GM12873 (cell line): ENCODE results near the gene GRK5.

ENCODE experiments used
- TF ChIP-seq, protein P1 (sequence below): IDR thresholded peaks from 2 replicates; pipeline ENCODE4 v1.5.1; 2012; ENCODE audit warnings: low read depth, mild to moderate bottlenecking, moderate library complexity, low read length, control low read depth; ENCODE audit not compliant: insufficient read depth; ENCODE audit errors: missing control alignments

Gene GRK5

GRCh38 chr10:119445935-119446317, 238.6 kb downstream of the GRK5 start:
- TF ChIP-seq, protein P1, sequence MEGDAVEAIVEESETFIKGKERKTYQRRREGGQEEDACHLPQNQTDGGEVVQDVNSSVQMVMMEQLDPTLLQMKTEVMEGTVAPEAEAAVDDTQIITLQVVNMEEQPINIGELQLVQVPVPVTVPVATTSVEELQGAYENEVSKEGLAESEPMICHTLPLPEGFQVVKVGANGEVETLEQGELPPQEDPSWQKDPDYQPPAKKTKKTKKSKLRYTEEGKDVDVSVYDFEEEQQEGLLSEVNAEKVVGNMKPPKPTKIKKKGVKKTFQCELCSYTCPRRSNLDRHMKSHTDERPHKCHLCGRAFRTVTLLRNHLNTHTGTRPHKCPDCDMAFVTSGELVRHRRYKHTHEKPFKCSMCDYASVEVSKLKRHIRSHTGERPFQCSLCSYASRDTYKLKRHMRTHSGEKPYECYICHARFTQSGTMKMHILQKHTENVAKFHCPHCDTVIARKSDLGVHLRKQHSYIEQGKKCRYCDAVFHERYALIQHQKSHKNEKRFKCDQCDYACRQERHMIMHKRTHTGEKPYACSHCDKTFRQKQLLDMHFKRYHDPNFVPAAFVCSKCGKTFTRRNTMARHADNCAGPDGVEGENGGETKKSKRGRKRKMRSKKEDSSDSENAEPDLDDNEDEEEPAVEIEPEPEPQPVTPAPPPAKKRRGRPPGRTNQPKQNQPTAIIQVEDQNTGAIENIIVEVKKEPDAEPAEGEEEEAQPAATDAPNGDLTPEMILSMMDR, result no peak

GRCh38 chr10:119446441-119447277, 239.3 kb downstream of the GRK5 start:
- TF ChIP-seq, protein P1, result no peak

GRCh38 chr10:119447421-119447820, 240.1 kb downstream of the GRK5 start:
- TF ChIP-seq, protein P1, result no peak

DNA sequence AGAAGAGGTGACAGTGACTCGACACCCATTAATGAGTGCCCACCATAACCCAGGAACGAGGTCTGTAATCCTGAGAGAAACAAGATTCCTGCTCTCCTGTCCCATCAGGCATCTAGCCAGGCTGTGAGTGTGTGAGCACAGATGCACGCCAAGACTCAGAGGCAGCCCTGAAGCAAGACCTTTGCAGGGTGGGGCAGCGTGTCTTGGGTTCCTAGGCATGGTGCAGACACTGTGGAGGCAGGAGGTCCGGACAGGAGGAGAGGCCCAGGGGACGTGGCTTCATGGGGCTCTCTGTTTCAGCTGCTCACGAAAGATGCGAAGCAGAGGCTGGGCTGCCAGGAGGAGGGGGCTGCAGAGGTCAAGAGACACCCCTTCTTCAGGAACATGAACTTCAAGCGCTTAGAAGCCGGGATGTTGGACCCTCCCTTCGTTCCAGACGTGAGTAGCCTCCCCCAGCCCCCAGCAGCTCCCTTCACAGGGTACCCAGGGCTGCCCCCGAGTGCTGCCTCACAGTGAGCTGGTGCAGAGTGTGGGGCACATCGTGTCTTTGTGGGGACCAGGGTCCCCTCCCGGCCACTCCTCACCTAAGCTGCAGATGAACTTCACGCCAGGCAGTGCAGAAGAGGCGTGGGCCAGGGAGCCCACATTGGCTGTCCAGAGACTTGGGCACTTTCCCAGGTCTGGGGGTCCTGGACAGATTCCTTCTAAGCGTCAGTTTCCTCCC, 240.6 kb downstream of the GRK5 start:
- TF ChIP-seq, protein P1, result no peak

GRCh38 chr10:119448628-119449584, 241.5 kb downstream of the GRK5 start:
- TF ChIP-seq, protein P1, result no peak

DNA sequence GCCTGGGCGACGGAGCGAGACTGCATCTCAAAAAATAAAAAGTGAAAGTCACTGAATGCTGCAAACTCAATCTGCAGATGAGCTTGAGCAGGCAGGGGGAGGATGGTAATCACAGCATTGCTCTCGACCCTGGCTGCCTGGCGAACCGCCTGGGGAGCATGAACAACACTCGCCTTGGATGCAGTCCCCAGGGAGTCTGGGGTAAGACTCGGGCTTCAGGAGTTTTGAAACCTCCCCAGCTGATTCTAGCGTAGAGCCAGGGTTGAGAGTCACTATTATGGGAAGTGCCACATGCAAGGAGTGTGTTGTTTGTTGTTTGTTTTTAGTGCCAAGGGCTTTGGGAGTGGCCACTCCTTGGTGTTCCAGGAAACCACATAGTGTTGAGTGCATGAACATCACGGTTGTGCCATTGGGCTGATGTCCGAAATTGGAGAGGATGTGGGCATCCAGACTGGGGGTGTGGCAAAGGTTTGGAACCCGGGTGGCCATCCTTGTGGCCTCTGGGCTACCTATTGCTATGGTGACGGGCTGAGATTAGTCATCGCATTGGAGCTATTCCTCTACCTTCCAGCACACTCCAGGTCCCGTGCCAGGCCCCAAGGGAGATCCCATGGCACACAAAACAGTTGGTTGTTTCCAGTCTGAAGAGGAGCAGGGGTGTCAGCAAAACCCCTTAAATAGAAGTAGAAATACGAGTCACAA, 242.5 kb downstream of the GRK5 start:
- TF ChIP-seq, protein P1, result no peak
